ENCODE data around the gene SH2D7.
"Not testable (repeated sequence)": the region's sequence is repeated elsewhere in the genome, so short reads cannot be mapped to it uniquely, and the experiment has no call there.

The SH2D7 gene

DNA sequence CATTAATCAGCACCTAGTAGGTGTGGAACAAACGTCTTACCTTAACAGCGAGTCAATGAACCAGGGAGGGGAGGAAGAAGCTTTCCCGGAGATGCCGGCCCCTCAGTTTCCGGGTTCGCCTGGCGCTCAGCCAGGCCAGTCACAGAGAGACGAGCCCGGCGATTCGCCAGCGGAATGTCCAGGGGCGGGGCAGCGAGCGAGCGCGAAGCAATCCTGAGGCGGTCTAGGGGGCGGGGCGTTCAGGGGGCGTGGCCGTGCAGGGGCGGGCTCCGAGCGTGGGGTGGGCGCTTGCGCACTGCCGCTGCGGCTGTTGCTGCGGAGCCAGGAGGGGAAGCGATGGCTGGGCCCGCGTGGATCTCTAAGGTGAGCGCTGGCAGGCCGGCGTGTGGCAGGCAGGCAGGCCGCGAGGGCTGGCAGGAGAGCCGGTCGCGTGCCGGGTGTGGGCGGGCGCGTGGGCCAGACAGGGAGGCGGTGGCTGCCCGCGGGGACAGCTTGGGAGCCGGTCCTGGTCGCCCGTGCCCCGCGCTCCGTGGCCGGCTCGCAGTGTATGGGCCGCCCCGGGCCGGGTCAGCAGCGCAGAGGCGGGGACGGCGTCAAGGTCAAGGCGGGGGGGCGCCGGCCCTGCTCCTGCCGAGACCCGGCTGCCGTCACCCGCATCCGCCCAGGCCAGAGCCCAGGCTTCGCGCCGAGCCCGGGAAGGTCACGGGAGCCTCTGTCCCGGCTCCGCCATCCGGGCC lies 56.9 kb downstream of the SH2D7 start, which contains the start of gene IDH3A:
TSS of gene IDH3A (plus strand) at position 295 of the 737 bp plus-strand sequence. CDS start at position 337, 42 bp downstream.
- peak; percentile 70 for DNase-seq (ENCODE audit: low read depth)
- H3K4me3 ChIP-seq (ENCODE audit: low read length) = peak within 1 kb of the TSS; percentile 80
- TF ChIP-seq, protein P1, sequence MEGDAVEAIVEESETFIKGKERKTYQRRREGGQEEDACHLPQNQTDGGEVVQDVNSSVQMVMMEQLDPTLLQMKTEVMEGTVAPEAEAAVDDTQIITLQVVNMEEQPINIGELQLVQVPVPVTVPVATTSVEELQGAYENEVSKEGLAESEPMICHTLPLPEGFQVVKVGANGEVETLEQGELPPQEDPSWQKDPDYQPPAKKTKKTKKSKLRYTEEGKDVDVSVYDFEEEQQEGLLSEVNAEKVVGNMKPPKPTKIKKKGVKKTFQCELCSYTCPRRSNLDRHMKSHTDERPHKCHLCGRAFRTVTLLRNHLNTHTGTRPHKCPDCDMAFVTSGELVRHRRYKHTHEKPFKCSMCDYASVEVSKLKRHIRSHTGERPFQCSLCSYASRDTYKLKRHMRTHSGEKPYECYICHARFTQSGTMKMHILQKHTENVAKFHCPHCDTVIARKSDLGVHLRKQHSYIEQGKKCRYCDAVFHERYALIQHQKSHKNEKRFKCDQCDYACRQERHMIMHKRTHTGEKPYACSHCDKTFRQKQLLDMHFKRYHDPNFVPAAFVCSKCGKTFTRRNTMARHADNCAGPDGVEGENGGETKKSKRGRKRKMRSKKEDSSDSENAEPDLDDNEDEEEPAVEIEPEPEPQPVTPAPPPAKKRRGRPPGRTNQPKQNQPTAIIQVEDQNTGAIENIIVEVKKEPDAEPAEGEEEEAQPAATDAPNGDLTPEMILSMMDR (conservative IDR thresholded peaks at IDR 0.05; ENCODE audit: low read depth, low read length) = no peak

DNA sequence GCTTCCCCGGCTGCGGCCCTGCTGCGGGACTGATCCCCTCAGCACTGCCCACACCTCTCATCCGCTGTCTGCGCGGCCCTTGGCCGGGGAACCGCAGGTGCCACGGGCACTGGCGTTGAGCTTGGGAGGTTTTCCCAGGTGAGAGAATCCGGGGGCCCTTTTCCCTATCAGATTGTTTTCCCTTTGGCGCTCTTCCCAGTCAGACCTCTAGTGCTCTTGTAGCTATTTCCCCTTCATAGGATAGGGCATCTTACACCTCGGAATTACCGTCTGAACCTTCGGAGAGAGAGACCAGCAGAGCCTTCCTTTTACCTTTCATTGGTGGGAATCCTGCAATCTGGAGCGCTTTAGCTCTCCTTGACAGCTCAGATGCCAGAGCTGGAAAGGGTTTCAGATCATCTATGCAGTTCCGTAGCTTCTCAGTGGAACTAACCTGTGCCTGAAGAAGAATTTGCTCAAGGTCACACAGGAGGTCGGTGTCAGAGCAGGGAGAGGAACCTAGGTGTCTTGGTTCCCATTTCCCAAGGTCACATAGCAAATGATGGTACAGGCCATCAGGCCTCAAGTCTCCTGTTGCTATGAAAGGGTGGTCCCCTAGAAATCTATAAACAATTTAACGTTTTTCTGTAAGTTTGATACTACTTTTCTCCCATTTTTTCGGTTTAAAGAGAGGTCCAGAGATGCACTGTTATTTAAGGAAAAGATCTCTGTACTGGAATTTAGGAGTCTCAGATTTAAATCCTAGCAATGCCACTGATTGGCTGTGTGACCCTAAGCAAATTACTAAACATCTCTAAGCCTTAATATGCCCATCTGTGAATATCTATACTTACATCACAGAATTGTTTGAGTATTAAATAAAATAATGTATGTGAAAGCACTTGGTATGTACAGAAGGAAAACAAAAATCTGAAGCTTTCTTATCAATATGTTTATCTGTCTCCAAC lies 57.7 kb downstream of the SH2D7 start:
- H3K4me3 ChIP-seq (ENCODE audit: low read length) = peak overlapping the region; percentile 80
- TF ChIP-seq, protein P1 (conservative IDR thresholded peaks at IDR 0.05; ENCODE audit: low read depth, low read length) = no peak
- DNase-seq (ENCODE audit: low read depth) = no peak

DNA sequence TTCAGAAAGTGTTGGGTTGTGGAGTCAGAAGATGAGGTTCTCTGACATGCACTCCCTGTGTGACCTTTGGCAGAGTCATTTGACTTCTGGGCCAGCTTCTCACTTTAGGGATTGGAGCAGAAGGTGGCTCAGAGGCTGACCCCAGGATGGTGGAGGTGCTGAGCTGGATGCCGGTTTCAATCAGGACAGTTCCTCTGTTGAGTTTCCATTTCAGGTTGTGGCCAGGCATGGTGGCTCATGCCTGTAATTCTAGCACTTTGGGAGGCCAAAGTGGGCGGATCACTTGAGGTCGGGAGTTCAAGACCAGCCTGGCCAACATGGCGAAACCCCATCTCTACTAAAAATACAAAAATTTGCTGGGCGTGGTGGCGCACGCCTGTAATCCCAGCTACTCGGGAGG lies 58.7 kb downstream of the SH2D7 start:
- DNase-seq (ENCODE audit: low read depth); H3K4me3 ChIP-seq (ENCODE audit: low read length): not testable (repeated sequence)

All from retinal pigment epithelial cell (primary cell).